SHP77 (cell line): ENCODE measurements around the gene DTNA.

Source experiments
- DNase-seq, 2 experiments: peaks; one replicate each; lab custom pipeline; 2025; lab: John Stamatoyannopoulos, UW

Gene DTNA

DNA sequence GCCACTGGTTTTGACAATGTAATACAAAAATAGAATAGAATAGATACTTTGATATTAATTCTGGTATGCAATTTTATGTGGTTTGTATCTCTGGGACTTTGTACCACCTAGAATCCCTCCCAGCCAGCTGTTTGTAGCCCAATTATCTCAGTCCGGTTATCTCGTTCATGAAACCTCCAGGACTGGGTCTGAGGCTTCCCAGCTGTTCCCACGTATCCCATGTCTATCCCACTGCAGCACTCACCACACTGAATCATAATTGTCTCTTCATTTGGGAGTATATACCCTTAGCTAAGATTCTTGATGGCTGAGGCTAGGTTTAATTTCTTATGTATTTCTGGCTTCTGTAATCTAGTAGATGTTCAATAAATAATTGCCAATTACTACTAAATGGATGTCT, 226.7 kb downstream of the DTNA start:
- no peak for DNase-seq

DNA sequence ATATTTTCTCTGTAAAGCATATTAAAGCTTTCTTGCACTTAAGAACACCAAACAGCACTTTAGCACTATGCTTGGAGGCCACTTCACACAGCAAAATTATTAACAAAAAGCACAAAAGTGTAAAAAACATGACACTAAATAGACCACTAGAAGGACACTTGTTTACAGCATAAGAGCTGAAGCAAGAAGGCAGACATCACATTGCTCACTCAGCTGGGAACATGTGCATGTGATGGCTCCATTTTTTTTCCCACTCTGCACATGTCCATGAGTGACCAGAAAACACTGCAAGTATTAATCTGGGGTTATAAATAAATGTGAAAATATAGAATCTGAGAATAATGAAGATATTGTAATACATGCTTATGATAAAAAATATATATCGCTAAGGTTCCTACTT, 228.0 kb downstream of the DTNA start:
- DNase-seq, result no peak
